Tibial nerve (tissue), 4 donors: ENCODE data around the gene GLYAT. TPM values are rescaled to one million over a fixed set of nuclear protein-coding genes. Genes with fewer than 3 reads are reported as not detected.

Source experiments
- DNase-seq, 2 donors: peaks; one replicate each; pipeline ENCODE4 v3.0.0-alpha.2; 2019; ENCODE audit warnings: low spot score in 2 of 2
- H3K27ac ChIP-seq, 4 donors: fragments of 200-600 bp; sonication (generic) in 3 of 4; one replicate each; pipeline ENCODE4 v1.5.1; 2017 to 2019; ENCODE audit warnings: mild to moderate bottlenecking in 1 of 4
- H3K27me3 ChIP-seq, 2 donors: fragments of 200-600 bp; sonication (generic) in 1 of 2; one replicate each; pipeline versions ENCODE4 v1.5.1 to v1.6.0; 2017 to 2019
- H3K36me3 ChIP-seq, 3 donors: fragments of 200-600 bp; sonication (generic); one replicate each; pipeline ENCODE4 v1.5.1; 2018 to 2019
- H3K4me1 ChIP-seq, 4 donors: fragments of 200-600 bp; sonication (generic) in 3 of 4; one replicate each; pipeline ENCODE4 v1.5.1; 2017 to 2019
- H3K4me3 ChIP-seq, 4 donors: fragments of 200-600 bp; sonication (generic) in 3 of 4; one replicate each; pipeline ENCODE4 v1.5.1; 2017 to 2019; ENCODE audit warnings: mild to moderate bottlenecking in 1 of 4, moderate library complexity in 1 of 4
- H3K9me3 ChIP-seq, 4 donors: fragments of 200-600 bp; sonication (generic) in 3 of 4; one replicate each; pipeline ENCODE4 v1.5.1; 2017 to 2019
- CTCF ChIP-seq, 5 experiments: fragments of 200-600 bp in 3 of 5; fragments of 450-650 bp in 2 of 5; sonication (generic) in 3 of 5; IDR thresholded peaks; one replicate each; pipeline ENCODE4 v1.5.1; 2016 to 2019; ENCODE audit warnings: antibody characterized with exemption in 5 of 5, mild to moderate bottlenecking in 3 of 5, moderate library complexity in 2 of 5
- EP300 ChIP-seq, 2 donors: sonication (generic); formaldehyde crosslinking; IDR thresholded peaks; one replicate each; pipeline ENCODE4 v1.6.1; 2017; ENCODE audit warnings: antibody characterized with exemption in 2 of 2, mild to moderate bottlenecking in 1 of 2
- POLR2A ChIP-seq, 2 donors: fragments of 450-650 bp; IDR thresholded peaks; one replicate each; pipeline ENCODE4 v1.6.1; 2017; ENCODE audit warnings: antibody characterized with exemption in 2 of 2, mild to moderate bottlenecking in 2 of 2, moderate library complexity in 2 of 2
- WGBS, 2 donors: methylation state at CpG; one replicate each; pipeline ENCODE4 v1.1.5; 2018; 5-methylcytosine and 5-hydroxymethylcytosine counted together
- total RNA-seq, 4 donors: library from RNA; depleted of rRNA; stranded (reverse); fragments of >200 nt; gene quantifications; one replicate each; pipeline ENCODE4 v1.1.0, GENCODE V29; 2016

GLYAT gene
- total RNA-seq, 4 donors from 2014 or later, result 0.66 to 1.7 TPM; not detected in 2

GRCh38 chr11:58742981-58743880, 11.5 kb upstream of the GLYAT start:
- no peak for DNase-seq
- Histone ChIP-seq H3K27ac (no peak overlapping the region), H3K4me1 (no peaks in the 10 kb centered on the region), H3K9me3 (peaks cover 0 to 34% (median 5%) of the 10 kb centered on the region in 4 donors), H3K36me3 (no peaks in the 10 kb centered on the region), H3K27me3 (no peaks in the 10 kb centered on the region), H3K4me3 (no peak overlapping the region)
- WGBS, 2 donors, result 45 to 53% methylated on average over 3 of the region's 3 CpGs
- TF ChIP-seq EP300 (IDR thresholded peaks at IDR 0.05) (no peak), CTCF (IDR thresholded peaks at IDR 0.05) (no peak), POLR2A (IDR thresholded peaks at IDR 0.05) (no peak)

GRCh38 chr11:58742140-58742539, 10.4 kb upstream of the GLYAT start:
- Histone ChIP-seq H3K9me3 (peaks cover 0 to 34% (median 5%) of the 10 kb centered on the region in 4 donors), H3K27ac (no peak overlapping the region), H3K4me3 (no peak overlapping the region), H3K36me3 (no peaks in the 10 kb centered on the region), H3K27me3 (no peaks in the 10 kb centered on the region), H3K4me1 (no peaks in the 10 kb centered on the region)
- 80 to 87% methylated on average over 2 of the region's 2 CpGs for WGBS, 2 donors
- no peak for DNase-seq
- TF ChIP-seq POLR2A (IDR thresholded peaks at IDR 0.05) (no peak), EP300 (IDR thresholded peaks at IDR 0.05) (no peak), CTCF (IDR thresholded peaks at IDR 0.05) (no peak)

GRCh38 chr11:58741127-58741526, 9.4 kb upstream of the GLYAT start:
- WGBS, 2 donors, result 57 to 86% methylated on average over 1 of the region's 1 CpG
- H3K9me3 ChIP-seq, result peaks cover 0 to 34% (median 5%) of the 10 kb centered on the region in 4 donors
- H3K4me1 ChIP-seq, result no peaks in the 10 kb centered on the region
- no peaks in the 10 kb centered on the region for H3K36me3 ChIP-seq
- DNase-seq, result no peak
- no peaks in the 10 kb centered on the region for H3K27me3 ChIP-seq
- TF ChIP-seq CTCF (IDR thresholded peaks at IDR 0.05), result no peak
- TF ChIP-seq POLR2A (IDR thresholded peaks at IDR 0.05), result no peak
- TF ChIP-seq EP300 (IDR thresholded peaks at IDR 0.05), result no peak
- no peak overlapping the region for H3K27ac ChIP-seq
- no peak overlapping the region for H3K4me3 ChIP-seq

GRCh38 chr11:58740447-58740846, 8.7 kb upstream of the GLYAT start:
- no peak for DNase-seq
- no peaks in the 10 kb centered on the region for H3K4me1 ChIP-seq
- TF ChIP-seq POLR2A (IDR thresholded peaks at IDR 0.05) (no peak), CTCF (IDR thresholded peaks at IDR 0.05) (no peak), EP300 (IDR thresholded peaks at IDR 0.05) (no peak)
- H3K27ac ChIP-seq, result no peak overlapping the region
- no peaks in the 10 kb centered on the region for H3K36me3 ChIP-seq
- no peaks in the 10 kb centered on the region for H3K27me3 ChIP-seq
- peaks cover 0 to 34% (median 5%) of the 10 kb centered on the region in 4 donors for H3K9me3 ChIP-seq
- WGBS, 2 donors, result 80 to 82% methylated on average over 4 of the region's 4 CpGs
- no peak overlapping the region for H3K4me3 ChIP-seq

- DNase-seq, result no peak
- Histone ChIP-seq H3K27me3 (no peaks in the 10 kb centered on the region), H3K36me3 (no peaks in the 10 kb centered on the region), H3K4me1 (no peaks in the 10 kb centered on the region), H3K9me3 (peaks cover 0 to 34% (median 5%) of the 10 kb centered on the region in 4 donors), H3K4me3 (no peak overlapping the region), H3K27ac (no peak overlapping the region)
- 72 to 89% methylated on average over 3 of the region's 3 CpGs for WGBS, 2 donors
- TF ChIP-seq EP300 (IDR thresholded peaks at IDR 0.05), result no peak
- TF ChIP-seq POLR2A (IDR thresholded peaks at IDR 0.05), result no peak
- TF ChIP-seq CTCF (IDR thresholded peaks at IDR 0.05), result no peak
Observed at GRCh38 chr11:58739725-58740430, 8.1 kb upstream of the GLYAT start.
